ENCODE results near the gene ALG11.

- no peak for TF ChIP-seq POLR2AphosphoS5 (IDR thresholded peaks at IDR 0.05; ENCODE audit: low read depth, low read length)
- no peak for TF ChIP-seq POLR2A (IDR thresholded peaks at IDR 0.05; ENCODE audit: low read depth, low read length)
- TF ChIP-seq TAF1 (IDR thresholded peaks at IDR 0.05; ENCODE audit: borderline replicate concordance, low read depth, low read length), result no peak
Observed at GRCh38 chr13:52025475-52026245, 13.5 kb downstream of the ALG11 start.

All from GM12892 (cell line).